Urinary bladder (tissue), 4 donors: Measurements from ENCODE around the gene EPB41L4A. TPM values are rescaled to one million over a fixed set of nuclear protein-coding genes. Genes with fewer than 3 reads are reported as not detected.

ENCODE experiments used
- DNase-seq: peaks from one replicate; pipeline ENCODE4 v3.0.0-alpha.2; 2015; ENCODE audit errors: extremely low spot score
- H3K27ac ChIP-seq: one replicate; pipeline ENCODE4 v1.5.1; 2013; ENCODE audit warnings: low read depth, mild to moderate bottlenecking, moderate library complexity
- H3K36me3 ChIP-seq: one replicate; pipeline ENCODE4 v1.6.1; 2013; ENCODE audit warnings: mild to moderate bottlenecking, moderate library complexity; ENCODE audit not compliant: insufficient read depth
- H3K4me1 ChIP-seq: one replicate; pipeline ENCODE4 v1.6.1; 2013; ENCODE audit warnings: mild to moderate bottlenecking, moderate library complexity; ENCODE audit not compliant: insufficient read depth
- H3K4me3 ChIP-seq: one replicate; pipeline ENCODE4 v1.5.1; 2013; ENCODE audit warnings: low read depth, low read length
- WGBS: extraction: QIAGEN DNeasy Blood & Tissue Kit; methylation state at CpG from one replicate; pipeline ENCODE4 v1.1.7; 2013; 5-methylcytosine and 5-hydroxymethylcytosine counted together
- polyA plus RNA-seq: library from polyadenylated mRNA; stranded (reverse); fragments of 200-250 nt; gene quantifications from one replicate; pipeline ENCODE4 v1.2.3, GENCODE V29; 2013
- total RNA-seq: library from RNA; depleted of rRNA; stranded (reverse); fragments of >200 nt; gene quantifications from one replicate; pipeline ENCODE4 v1.2.3, GENCODE V29; 2014
- donor health status: healthy with polysubstance abuse.
- donor health status: healthy.

EPB41L4A gene
- total and polyA plus RNA-seq, 2 donors, result 5.0 to 49.4 TPM

- DNase-seq, result no peak
- 53% methylated on average over 3 of the region's 3 CpGs for WGBS
- Histone ChIP-seq H3K4me1 (no peaks in the 10 kb centered on the region), H3K27ac (no peak overlapping the region), H3K4me3 (no peak overlapping the region), H3K36me3 (no peaks in the 10 kb centered on the region)
Measured at GRCh38 chr5:112142769-112143270, 276.3 kb downstream of the EPB41L4A start.

- no peaks in the 10 kb centered on the region for H3K36me3 ChIP-seq
- WGBS, result 96% methylated on average over 3 of the region's 3 CpGs
- H3K4me1 ChIP-seq, result no peaks in the 10 kb centered on the region
- H3K27ac ChIP-seq, result no peak overlapping the region
- DNase-seq, result no peak
- H3K4me3 ChIP-seq, result no peak overlapping the region
Measured at GRCh38 chr5:112141582-112141981, 277.5 kb downstream of the EPB41L4A start.

GRCh38 chr5:112138526-112138925 lies 280.6 kb downstream of the EPB41L4A start:
- Histone ChIP-seq H3K4me3 (no peak overlapping the region), H3K36me3 (no peaks in the 10 kb centered on the region), H3K4me1 (no peaks in the 10 kb centered on the region), H3K27ac (no peak overlapping the region)
- WGBS, result 79% methylated on average over 2 of the region's 2 CpGs
- no peak for DNase-seq

GRCh38 chr5:112136773-112137172 lies 282.3 kb downstream of the EPB41L4A start:
- 50% methylated on average over 6 of the region's 6 CpGs for WGBS
- Histone ChIP-seq H3K4me1 (no peaks in the 10 kb centered on the region), H3K27ac (no peak overlapping the region), H3K36me3 (no peaks in the 10 kb centered on the region), H3K4me3 (no peak overlapping the region)
- no peak for DNase-seq

GRCh38 chr5:112127861-112128260 lies 291.2 kb downstream of the EPB41L4A start:
- Histone ChIP-seq H3K4me1 (no peaks in the 10 kb centered on the region), H3K27ac (no peak overlapping the region), H3K36me3 (no peaks in the 10 kb centered on the region), H3K4me3 (no peak overlapping the region)
- DNase-seq, result no peak

GRCh38 chr5:112126982-112127381 lies 292.1 kb downstream of the EPB41L4A start:
- DNase-seq, result no peak
- H3K36me3 ChIP-seq, result no peaks in the 10 kb centered on the region
- no peak overlapping the region for H3K4me3 ChIP-seq
- H3K4me1 ChIP-seq, result no peaks in the 10 kb centered on the region
- 91% methylated on average over 4 of the region's 4 CpGs for WGBS
- no peak overlapping the region for H3K27ac ChIP-seq

GRCh38 chr5:112125903-112126302 lies 293.2 kb downstream of the EPB41L4A start:
- no peak for DNase-seq
- WGBS, result 80% methylated on average over 2 of the region's 2 CpGs

GRCh38 chr5:112124788-112125187 lies 294.3 kb downstream of the EPB41L4A start:
- no peak for DNase-seq
- Histone ChIP-seq H3K4me1 (no peaks in the 10 kb centered on the region), H3K27ac (no peak overlapping the region), H3K36me3 (no peaks in the 10 kb centered on the region), H3K4me3 (no peak overlapping the region)
- 69% methylated on average over 3 of the region's 3 CpGs for WGBS

More at GRCh38 chr5:112125903-112126302, 293.2 kb downstream of the EPB41L4A start:
- Histone ChIP-seq H3K27ac (no peak overlapping the region), H3K4me3 (no peak overlapping the region), H3K36me3 (no peaks in the 10 kb centered on the region), H3K4me1 (no peaks in the 10 kb centered on the region)

GRCh38 chr5:112123086-112123485 lies 296.0 kb downstream of the EPB41L4A start:
- H3K4me1 ChIP-seq, result no peaks in the 10 kb centered on the region
- no peak for DNase-seq

GRCh38 chr5:112122353-112122752 lies 296.7 kb downstream of the EPB41L4A start:
- 98% methylated on average over 3 of the region's 3 CpGs for WGBS
- H3K27ac ChIP-seq, result no peak overlapping the region
- DNase-seq, result no peak
- no peaks in the 10 kb centered on the region for H3K4me1 ChIP-seq
- no peaks in the 10 kb centered on the region for H3K36me3 ChIP-seq
- no peak overlapping the region for H3K4me3 ChIP-seq

More at GRCh38 chr5:112123086-112123485, 296.0 kb downstream of the EPB41L4A start:
- no peaks in the 10 kb centered on the region for H3K36me3 ChIP-seq
- H3K27ac ChIP-seq, result no peak overlapping the region
- no peak overlapping the region for H3K4me3 ChIP-seq
- 92% methylated on average over 2 of the region's 2 CpGs for WGBS

- no peaks in the 10 kb centered on the region for H3K36me3 ChIP-seq
- WGBS, result 84% methylated on average over 3 of the region's 3 CpGs
- H3K4me3 ChIP-seq, result no peak overlapping the region
- no peak for DNase-seq
- H3K4me1 ChIP-seq, result no peaks in the 10 kb centered on the region
- no peak overlapping the region for H3K27ac ChIP-seq
Measured at GRCh38 chr5:112121258-112121657, 297.8 kb downstream of the EPB41L4A start.

- no peak for DNase-seq
- Histone ChIP-seq H3K4me3 (no peak overlapping the region), H3K27ac (no peak overlapping the region), H3K36me3 (no peaks in the 10 kb centered on the region), H3K4me1 (no peaks in the 10 kb centered on the region)
- WGBS, result 90% methylated on average over 2 of the region's 2 CpGs
Measured at GRCh38 chr5:112119969-112120368, 299.1 kb downstream of the EPB41L4A start.

GRCh38 chr5:112119508-112119907 lies 299.6 kb downstream of the EPB41L4A start:
- Histone ChIP-seq H3K4me1 (no peaks in the 10 kb centered on the region), H3K27ac (no peak overlapping the region), H3K36me3 (no peaks in the 10 kb centered on the region), H3K4me3 (no peak overlapping the region)
- DNase-seq, result no peak
- 75% methylated on average over 3 of the region's 3 CpGs for WGBS

GRCh38 chr5:112117551-112117950 lies 301.5 kb downstream of the EPB41L4A start:
- no peaks in the 10 kb centered on the region for H3K36me3 ChIP-seq
- no peaks in the 10 kb centered on the region for H3K4me1 ChIP-seq
- DNase-seq, result no peak
- H3K27ac ChIP-seq, result no peak overlapping the region
- WGBS, result 75% methylated on average over 1 of the region's 1 CpG
- H3K4me3 ChIP-seq, result no peak overlapping the region

- Histone ChIP-seq H3K27ac (no peak overlapping the region), H3K36me3 (no peaks in the 10 kb centered on the region), H3K4me3 (no peak overlapping the region), H3K4me1 (no peaks in the 10 kb centered on the region)
- DNase-seq, result no peak
Measured at GRCh38 chr5:112116371-112116770, 302.7 kb downstream of the EPB41L4A start.
